SK-N-MC (cell line): Measurements from ENCODE around the gene LTBP1.

ENCODE experiments used
- EZH2 ChIP-seq: fragments of 200-600 bp; sonication (generic); IDR thresholded peaks from one replicate; pipeline ENCODE4 v1.6.1; 2017; ENCODE audit warnings: antibody characterized with exemption
- FOXP2 ChIP-seq: optimal IDR thresholded peaks from 2 replicates; pipeline ENCODE3; 2011; ENCODE audit warnings: mild to moderate bottlenecking, moderate library complexity; ENCODE audit not compliant: insufficient read depth; ENCODE audit errors: extremely low read length, control extremely low read depth
- POLR2AphosphoS5 ChIP-seq: IDR thresholded peaks from 2 replicates; pipeline ENCODE4 v1.6.1; 2012; ENCODE audit warnings: mild to moderate bottlenecking, low read depth, low read length, borderline replicate concordance

DNA sequence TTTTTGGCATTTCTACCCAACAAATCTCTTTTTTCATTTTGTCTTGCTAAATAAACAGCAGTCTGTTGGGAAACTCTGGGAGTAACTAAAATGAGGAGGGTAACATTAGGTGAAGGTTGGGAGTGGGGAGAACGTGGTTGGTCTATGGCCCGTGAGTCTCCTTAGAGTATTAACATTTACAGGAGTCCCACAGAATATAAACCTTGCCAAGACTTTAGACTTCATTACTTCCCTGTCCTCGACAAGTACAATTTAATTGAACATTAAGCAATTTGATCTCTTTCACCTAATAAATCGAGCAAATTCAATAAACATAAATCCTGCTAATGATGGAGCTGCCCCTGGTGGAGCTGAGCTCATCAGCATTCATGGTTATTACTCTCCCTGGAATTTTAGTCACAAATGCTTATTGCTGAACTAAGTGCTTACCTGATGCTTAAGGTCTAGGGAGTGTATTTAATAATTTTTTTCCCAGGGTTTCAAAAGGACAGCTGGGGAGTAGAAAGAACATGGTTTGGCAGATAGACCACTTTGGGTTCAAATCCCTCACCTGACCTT lies 434.6 kb downstream of the LTBP1 start:
- TF ChIP-seq EZH2, result no peak
- no peak for TF ChIP-seq POLR2AphosphoS5
- TF ChIP-seq FOXP2, result no peak
